Mesothelial cell of epicardium (in vitro differentiated cells): ENCODE measurements around the gene CYS1. TPM values are rescaled to one million over a fixed set of nuclear protein-coding genes. Genes with fewer than 3 reads are reported as not detected.
"Not testable (repeated sequence)": the region's sequence is repeated elsewhere in the genome, so short reads cannot be mapped to it uniquely, and the experiment has no call there.

Experiments used
- DNase-seq, 2 experiments: peaks; one replicate each; pipeline ENCODE4 v3.0.0; 2021; ENCODE audit warnings: low spot score in 2 of 2; ENCODE audit not compliant: unreplicated experiment in 2 of 2
- H3K27ac Mint-ChIP-seq: 2 replicates; pipeline ENCODE4 v1.8.0; 2021; ENCODE audit warnings: mixed read lengths
- H3K27me3 Mint-ChIP-seq: 2 replicates; pipeline ENCODE4 v1.8.0; 2021; ENCODE audit warnings: low read depth, mixed read lengths
- H3K36me3 Mint-ChIP-seq: 2 replicates; pipeline ENCODE4 v1.8.0; 2021; ENCODE audit warnings: mixed read lengths
- H3K4me1 Mint-ChIP-seq: 2 replicates; pipeline ENCODE4 v1.8.0; 2021; ENCODE audit warnings: mixed read lengths
- H3K4me3 Mint-ChIP-seq: 2 replicates; pipeline ENCODE4 v1.8.0; 2021; ENCODE audit warnings: mild to moderate bottlenecking, moderate library complexity, mixed read lengths
- H3K9me3 Mint-ChIP-seq: 2 replicates; pipeline ENCODE4 v1.8.0; 2021; ENCODE audit warnings: mixed read lengths
- CTCF ChIP-seq: fragments of 200-600 bp; sonication (generic); IDR thresholded peaks from one replicate; pipeline ENCODE4 v1.5.0; 2021; ENCODE audit warnings: antibody characterized with exemption; ENCODE audit not compliant: unreplicated experiment
- total RNA-seq: library from RNA; stranded (reverse); gene quantifications from 3 replicates; pipeline ENCODE4 v1.2.1, GENCODE V29; 2021

CYS1 gene
- total RNA-seq, 1 donor from 2014 or later, result 1.3 TPM

DNA sequence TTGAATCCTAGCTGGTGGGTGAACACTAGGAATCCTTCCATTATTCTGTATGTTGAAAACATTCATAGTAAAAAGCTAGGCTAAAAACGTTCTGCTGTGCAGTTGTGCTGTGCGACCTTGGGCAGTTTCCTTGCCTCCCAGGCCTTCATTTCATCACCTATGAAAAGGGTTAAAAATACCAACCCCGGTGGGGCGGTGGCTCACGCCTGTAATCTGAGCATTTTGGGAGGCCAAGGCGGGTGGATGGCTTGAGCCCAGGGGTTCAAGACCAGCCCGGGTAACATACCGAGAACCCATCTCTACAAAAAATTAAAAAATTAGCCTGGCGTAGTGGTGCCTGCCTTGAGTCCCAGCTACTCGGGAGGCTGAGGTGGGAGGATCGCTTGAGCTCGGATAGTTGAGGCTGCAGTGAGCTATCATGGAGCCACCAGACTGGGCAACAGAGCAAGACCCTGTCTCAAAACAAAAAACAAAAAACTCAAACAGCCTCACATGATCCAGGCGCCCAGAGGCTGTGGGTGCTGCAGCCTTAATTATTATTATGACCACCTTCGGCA, 39.5 kb upstream of the CYS1 start:
- TF ChIP-seq CTCF, result no peak
- no peak for DNase-seq
- peaks cover 27% of the 10 kb centered on the region for H3K4me1 Mint-ChIP-seq
- no peaks in the 10 kb centered on the region for H3K9me3 Mint-ChIP-seq
- peaks cover 6% of the 10 kb centered on the region for H3K27me3 Mint-ChIP-seq
- peak overlapping the region; percentile 89 for H3K27ac Mint-ChIP-seq
- no peaks in the 10 kb centered on the region for H3K36me3 Mint-ChIP-seq
- peak overlapping the region; percentile 92 for H3K4me3 Mint-ChIP-seq

- Mint-ChIP-seq H3K9me3 (no peaks in the 10 kb centered on the region), H3K27ac (no peak overlapping the region), H3K27me3 (peaks cover 6% of the 10 kb centered on the region), H3K4me1 (peaks cover 21% of the 10 kb centered on the region), H3K4me3 (no peak overlapping the region), H3K36me3 (no peaks in the 10 kb centered on the region)
- DNase-seq, result no peak
- no peak for TF ChIP-seq CTCF
These were observed 38.8 kb upstream of the CYS1 start for GRCh38 chr2:10119027-10119325.

DNA sequence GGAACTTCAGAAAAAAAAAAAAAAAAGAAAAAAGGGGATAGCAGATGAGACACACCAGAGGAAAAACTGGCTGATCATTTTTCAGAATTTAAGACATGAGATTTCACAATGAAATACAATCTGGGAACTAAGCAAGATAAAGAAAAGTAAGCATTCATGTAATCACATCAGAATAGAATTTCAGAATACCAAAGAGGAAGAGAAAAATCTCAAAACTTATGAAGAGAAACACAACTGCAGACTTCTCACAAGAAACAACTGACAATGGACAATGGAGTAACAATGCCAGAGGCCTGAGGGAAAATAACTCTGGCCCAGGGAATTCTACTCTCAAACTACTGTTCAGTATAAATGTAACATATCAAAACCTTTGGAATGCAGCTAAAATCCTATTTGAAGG, 29.1 kb upstream of the CYS1 start:
- H3K27me3 Mint-ChIP-seq, result no peaks in the 10 kb centered on the region
- peaks cover 9% of the 10 kb centered on the region for H3K4me1 Mint-ChIP-seq
- DNase-seq, result no peak
- no peak overlapping the region for H3K4me3 Mint-ChIP-seq
- no peak for TF ChIP-seq CTCF
- peak overlapping the region; percentile 79 for H3K27ac Mint-ChIP-seq
- peaks cover 8% of the 10 kb centered on the region for H3K9me3 Mint-ChIP-seq
- peaks cover 5% of the 10 kb centered on the region for H3K36me3 Mint-ChIP-seq

- not testable (repeated sequence) for H3K27ac Mint-ChIP-seq, H3K4me3 Mint-ChIP-seq, H3K4me1 Mint-ChIP-seq, DNase-seq, H3K36me3 Mint-ChIP-seq, H3K9me3 Mint-ChIP-seq, H3K27me3 Mint-ChIP-seq
These were observed 24.7 kb upstream of the CYS1 start for GRCh38 chr2:10104906-10105305.

DNA sequence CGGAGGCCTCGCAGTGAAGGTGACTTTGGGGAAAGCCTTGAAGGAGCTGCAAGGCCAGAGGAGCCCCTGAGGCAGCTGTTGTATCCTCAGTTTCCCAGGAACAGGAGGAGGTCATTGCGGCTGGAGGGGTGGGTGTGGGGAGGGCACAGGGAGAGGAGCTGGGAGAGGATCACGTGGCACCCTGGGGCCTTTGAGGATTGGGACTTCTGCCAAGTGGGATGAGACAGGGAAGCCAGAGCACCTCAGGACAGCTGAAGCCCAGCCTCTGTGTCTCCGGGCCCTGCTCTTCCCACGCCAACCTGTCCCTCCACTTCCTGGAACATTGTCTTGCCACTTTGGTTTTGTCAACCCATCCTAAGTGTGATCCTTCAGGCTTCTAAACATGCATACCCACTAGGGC, 23.0 kb upstream of the CYS1 start:
- no peak overlapping the region for H3K27ac Mint-ChIP-seq
- no peak overlapping the region for H3K4me3 Mint-ChIP-seq
- no peak for TF ChIP-seq CTCF
- peaks cover 8% of the 10 kb centered on the region for H3K9me3 Mint-ChIP-seq
- H3K36me3 Mint-ChIP-seq, result peaks cover 5% of the 10 kb centered on the region
- no peaks in the 10 kb centered on the region for H3K4me1 Mint-ChIP-seq
- DNase-seq, result no peak
- H3K27me3 Mint-ChIP-seq, result no peaks in the 10 kb centered on the region

GRCh38 chr2:10101491-10101890, 21.3 kb upstream of the CYS1 start:
- no peaks in the 10 kb centered on the region for H3K36me3 Mint-ChIP-seq
- peaks cover 3% of the 10 kb centered on the region for H3K4me1 Mint-ChIP-seq
- H3K9me3 Mint-ChIP-seq, result no peaks in the 10 kb centered on the region
- no peak for DNase-seq
- no peak overlapping the region for H3K27ac Mint-ChIP-seq
- no peak overlapping the region for H3K4me3 Mint-ChIP-seq
- no peak for TF ChIP-seq CTCF
- no peaks in the 10 kb centered on the region for H3K27me3 Mint-ChIP-seq
